MM.1S (cell line): ENCODE measurements around the gene BYSL.

Experiments
- DNase-seq: peaks from one replicate; pipeline ENCODE4 v3.0.0-alpha.2; 2015
- H2AFZ ChIP-seq: fragments of 300-600 bp; sonication (generic); 2 replicates; pipeline ENCODE4 v1.6.0; 2016; ENCODE audit warnings: antibody characterized with exemption, low read length
- H3F3A ChIP-seq: fragments of 300-600 bp; sonication (generic); 2 replicates; pipeline ENCODE4 v1.6.1; 2016; ENCODE audit warnings: mild to moderate bottlenecking, antibody characterized with exemption, low read length, moderate library complexity, mixed read lengths; ENCODE audit not compliant: insufficient read depth
- H3K27ac ChIP-seq: fragments of 300-600 bp; sonication (generic); 2 replicates; pipeline ENCODE4 v1.5.1; 2016; ENCODE audit warnings: mild to moderate bottlenecking, low read length
- H3K27me3 ChIP-seq: fragments of 300-600 bp; sonication (generic); replicated peaks from 2 replicates; pipeline ENCODE4 v1.6.0; 2016; ENCODE audit warnings: low read length; ENCODE audit not compliant: insufficient read depth
- H3K36me3 ChIP-seq: fragments of 300-600 bp; sonication (generic); replicated peaks from 2 replicates; pipeline ENCODE4 v1.6.1; 2016; ENCODE audit warnings: mild to moderate bottlenecking, low read length, mixed read lengths; ENCODE audit not compliant: insufficient read depth
- H3K4me1 ChIP-seq: fragments of 300-600 bp; sonication (generic); 2 replicates; pipeline ENCODE4 v1.6.1; 2016; ENCODE audit warnings: low read length, mixed read lengths
- H3K4me2 ChIP-seq: fragments of 300-600 bp; sonication (generic); 2 replicates; pipeline ENCODE4 v1.6.0; 2016; ENCODE audit warnings: low read depth, low read length
- H3K4me3 ChIP-seq: fragments of 300-600 bp; sonication (generic); 2 replicates; pipeline ENCODE4 v1.5.1; 2016; ENCODE audit warnings: low read length, mixed read lengths
- H3K79me2 ChIP-seq: fragments of 300-600 bp; sonication (generic); 2 replicates; pipeline ENCODE4 v1.6.1; 2016; ENCODE audit warnings: mixed run types, low read length, mixed read lengths
- H3K9ac ChIP-seq: fragments of 300-600 bp; sonication (generic); 2 replicates; pipeline ENCODE4 v1.6.1; 2016; ENCODE audit warnings: low read length, mixed read lengths
- H3K9me2 ChIP-seq: fragments of 300-600 bp; sonication (generic); replicated peaks from 2 replicates; pipeline ENCODE4 v1.6.1; 2016; ENCODE audit warnings: mild to moderate bottlenecking, low read length, mixed read lengths; ENCODE audit not compliant: insufficient read depth
- H3K9me3 ChIP-seq: fragments of 300-600 bp; sonication (generic); replicated peaks from 2 replicates; pipeline ENCODE4 v1.6.1; 2016; ENCODE audit warnings: mild to moderate bottlenecking, low read length, mixed read lengths; ENCODE audit not compliant: insufficient read depth
- H4K20me1 ChIP-seq: fragments of 300-600 bp; sonication (generic); 2 replicates; pipeline ENCODE4 v1.6.1; 2016; ENCODE audit warnings: mild to moderate bottlenecking, low read length, moderate library complexity, mixed read lengths; ENCODE audit not compliant: insufficient read depth
- CTCF ChIP-seq: fragments of 300-600 bp; sonication (generic); IDR thresholded peaks from 2 replicates; pipeline ENCODE4 v1.5.1; 2016; ENCODE audit warnings: antibody characterized with exemption, low read length, mixed read lengths
- EZH2 ChIP-seq: fragments of 300-600 bp; sonication (generic); optimal IDR thresholded peaks from 2 replicates; pipeline ENCODE3; 2017; ENCODE audit warnings: low read depth, mild to moderate bottlenecking, antibody characterized with exemption, low read length, mixed read lengths
- EZH2phosphoT487 ChIP-seq: fragments of 300-600 bp; sonication (generic); IDR thresholded peaks from 2 replicates; pipeline ENCODE4 v1.6.1; 2018; ENCODE audit warnings: antibody characterized with exemption, low read length

BYSL gene

GRCh38 chr6:41878961-41879405, 42.3 kb upstream of the BYSL start:
- Histone ChIP-seq H4K20me1 (no peaks in the 10 kb centered on the region), H3K27me3 (no peaks in the 10 kb centered on the region), H3K4me3 (no peak overlapping the region), H3K9me2 (no peaks in the 10 kb centered on the region), H3K4me1 (peaks cover 13% of the 10 kb centered on the region; the same call in 1 of the 2 replicates), H3K79me2 (0 out of 2 replicates have a peak, but pooled peaks cover 9% of the 10 kb centered on the region), H3K27ac (no peak overlapping the region), H3K9ac (no peak overlapping the region), H3K36me3 (no peaks in the 10 kb centered on the region), H2AFZ (no peak overlapping the region), H3K9me3 (no peaks in the 10 kb centered on the region), H3F3A (no peaks in the 10 kb centered on the region), H3K4me2 (no peak overlapping the region)
- TF ChIP-seq CTCF, result no peak
- TF ChIP-seq EZH2phosphoT487, result no peak
- TF ChIP-seq EZH2, result no peak
- no peak for DNase-seq

GRCh38 chr6:41881506-41881905, 39.8 kb upstream of the BYSL start:
- no peaks in the 10 kb centered on the region for H4K20me1 ChIP-seq
- no peaks in the 10 kb centered on the region for H3K27me3 ChIP-seq
- H3K4me2 ChIP-seq, result no peak overlapping the region
- H3F3A ChIP-seq, result no peaks in the 10 kb centered on the region
- peaks cover 13% of the 10 kb centered on the region; the same call in 1 of the 2 replicates for H3K4me1 ChIP-seq
- H3K9me2 ChIP-seq, result no peaks in the 10 kb centered on the region
- no peak overlapping the region for H2AFZ ChIP-seq
- H3K4me3 ChIP-seq, result no peak overlapping the region
- peaks cover 6% of the 10 kb centered on the region; the same call in 1 of the 2 replicates for H3K79me2 ChIP-seq
- no peak overlapping the region for H3K27ac ChIP-seq
- H3K36me3 ChIP-seq, result no peaks in the 10 kb centered on the region; the same call in 1 of the 2 replicates
- DNase-seq, result no peak
- TF ChIP-seq EZH2, result no peak
- no peak for TF ChIP-seq CTCF
- no peak for TF ChIP-seq EZH2phosphoT487
- H3K9ac ChIP-seq, result no peak overlapping the region
- H3K9me3 ChIP-seq, result no peaks in the 10 kb centered on the region

- Histone ChIP-seq H3K79me2 (peaks cover 17% of the 10 kb centered on the region), H3F3A (no peaks in the 10 kb centered on the region), H3K4me2 (no peak overlapping the region), H3K36me3 (no peaks in the 10 kb centered on the region; the same call in 1 of the 2 replicates), H3K9me3 (no peaks in the 10 kb centered on the region), H3K9ac (no peak overlapping the region), H3K4me3 (no peak overlapping the region), H3K9me2 (no peaks in the 10 kb centered on the region), H3K27me3 (no peaks in the 10 kb centered on the region), H4K20me1 (no peaks in the 10 kb centered on the region), H3K27ac (no peak overlapping the region; the same call in 1 of the 2 replicates), H2AFZ (no peak overlapping the region), H3K4me1 (0 out of 2 replicates have a peak, but pooled peaks cover 4% of the 10 kb centered on the region)
- TF ChIP-seq CTCF (no peak), EZH2 (no peak), EZH2phosphoT487 (no peak)
- no peak for DNase-seq
Measured at GRCh38 chr6:41884957-41885356, 36.3 kb upstream of the BYSL start.
